H1 (cell line): ENCODE results near the gene DYNC2H1.

Experiments
- CTCF ChIP-seq, 3 experiments: IDR thresholded peaks; 1 replicate in 2 of 3; 2 replicates in 1 of 3; pipeline versions ENCODE4 v1.5.1 to v1.6.1; 2011; ENCODE audit warnings: low read length in 3 of 3, mild to moderate bottlenecking in 3 of 3, inconsistent platforms in 2 of 3, low read depth in 1 of 3, moderate library complexity in 1 of 3; ENCODE audit not compliant: insufficient read depth in 1 of 3; ENCODE audit errors: control extremely low read depth in 1 of 3
- JUN ChIP-seq: IDR thresholded peaks from 2 replicates; pipeline ENCODE4 v1.6.1; 2011; ENCODE audit warnings: low read depth, mild to moderate bottlenecking, improper control_type of control experiment, low read length
- POLR2A ChIP-seq, 2 experiments: IDR thresholded peaks; 1 replicate in 1 of 2; 2 replicates in 1 of 2; pipeline ENCODE4 v1.6.1; 2011; ENCODE audit warnings: low read depth in 2 of 2, low read length in 2 of 2, mild to moderate bottlenecking in 2 of 2; ENCODE audit errors: control extremely low read depth in 1 of 2

- TF ChIP-seq JUN (no peak), CTCF (IDR thresholded peaks at IDR 0.05; ENCODE audit: control extremely low read depth in 1 of 3, insufficient read depth in 1 of 3, low read depth in 1 of 3, low read length in 3 of 3) (no peak), POLR2A (IDR thresholded peaks at IDR 0.05; ENCODE audit: control extremely low read depth in 1 of 2, low read depth in 2 of 2, low read length in 2 of 2) (no peak)
These were observed 356.4 kb downstream of the DYNC2H1 start for GRCh38 chr11:103465555-103466140.
